GM19023 (cell line): ENCODE data around the gene ATRX.
A peak's percentile ranks its signal among the peaks of the same experiment; 100 is the strongest.
"Not testable (repeated sequence)": the region's sequence is repeated elsewhere in the genome, so short reads cannot be mapped to it uniquely, and the experiment has no call there.

Source experiments
- ATAC-seq: cut with Tn5 transposase; IDR thresholded peaks from one replicate; pipeline ENCODE4 v1.9.1; 2021; ENCODE audit warnings: mild to moderate bottlenecking, moderate library complexity; ENCODE audit not compliant: unreplicated experiment

The ATRX gene, protein sequence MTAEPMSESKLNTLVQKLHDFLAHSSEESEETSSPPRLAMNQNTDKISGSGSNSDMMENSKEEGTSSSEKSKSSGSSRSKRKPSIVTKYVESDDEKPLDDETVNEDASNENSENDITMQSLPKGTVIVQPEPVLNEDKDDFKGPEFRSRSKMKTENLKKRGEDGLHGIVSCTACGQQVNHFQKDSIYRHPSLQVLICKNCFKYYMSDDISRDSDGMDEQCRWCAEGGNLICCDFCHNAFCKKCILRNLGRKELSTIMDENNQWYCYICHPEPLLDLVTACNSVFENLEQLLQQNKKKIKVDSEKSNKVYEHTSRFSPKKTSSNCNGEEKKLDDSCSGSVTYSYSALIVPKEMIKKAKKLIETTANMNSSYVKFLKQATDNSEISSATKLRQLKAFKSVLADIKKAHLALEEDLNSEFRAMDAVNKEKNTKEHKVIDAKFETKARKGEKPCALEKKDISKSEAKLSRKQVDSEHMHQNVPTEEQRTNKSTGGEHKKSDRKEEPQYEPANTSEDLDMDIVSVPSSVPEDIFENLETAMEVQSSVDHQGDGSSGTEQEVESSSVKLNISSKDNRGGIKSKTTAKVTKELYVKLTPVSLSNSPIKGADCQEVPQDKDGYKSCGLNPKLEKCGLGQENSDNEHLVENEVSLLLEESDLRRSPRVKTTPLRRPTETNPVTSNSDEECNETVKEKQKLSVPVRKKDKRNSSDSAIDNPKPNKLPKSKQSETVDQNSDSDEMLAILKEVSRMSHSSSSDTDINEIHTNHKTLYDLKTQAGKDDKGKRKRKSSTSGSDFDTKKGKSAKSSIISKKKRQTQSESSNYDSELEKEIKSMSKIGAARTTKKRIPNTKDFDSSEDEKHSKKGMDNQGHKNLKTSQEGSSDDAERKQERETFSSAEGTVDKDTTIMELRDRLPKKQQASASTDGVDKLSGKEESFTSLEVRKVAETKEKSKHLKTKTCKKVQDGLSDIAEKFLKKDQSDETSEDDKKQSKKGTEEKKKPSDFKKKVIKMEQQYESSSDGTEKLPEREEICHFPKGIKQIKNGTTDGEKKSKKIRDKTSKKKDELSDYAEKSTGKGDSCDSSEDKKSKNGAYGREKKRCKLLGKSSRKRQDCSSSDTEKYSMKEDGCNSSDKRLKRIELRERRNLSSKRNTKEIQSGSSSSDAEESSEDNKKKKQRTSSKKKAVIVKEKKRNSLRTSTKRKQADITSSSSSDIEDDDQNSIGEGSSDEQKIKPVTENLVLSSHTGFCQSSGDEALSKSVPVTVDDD (N-terminal part only)

DNA sequence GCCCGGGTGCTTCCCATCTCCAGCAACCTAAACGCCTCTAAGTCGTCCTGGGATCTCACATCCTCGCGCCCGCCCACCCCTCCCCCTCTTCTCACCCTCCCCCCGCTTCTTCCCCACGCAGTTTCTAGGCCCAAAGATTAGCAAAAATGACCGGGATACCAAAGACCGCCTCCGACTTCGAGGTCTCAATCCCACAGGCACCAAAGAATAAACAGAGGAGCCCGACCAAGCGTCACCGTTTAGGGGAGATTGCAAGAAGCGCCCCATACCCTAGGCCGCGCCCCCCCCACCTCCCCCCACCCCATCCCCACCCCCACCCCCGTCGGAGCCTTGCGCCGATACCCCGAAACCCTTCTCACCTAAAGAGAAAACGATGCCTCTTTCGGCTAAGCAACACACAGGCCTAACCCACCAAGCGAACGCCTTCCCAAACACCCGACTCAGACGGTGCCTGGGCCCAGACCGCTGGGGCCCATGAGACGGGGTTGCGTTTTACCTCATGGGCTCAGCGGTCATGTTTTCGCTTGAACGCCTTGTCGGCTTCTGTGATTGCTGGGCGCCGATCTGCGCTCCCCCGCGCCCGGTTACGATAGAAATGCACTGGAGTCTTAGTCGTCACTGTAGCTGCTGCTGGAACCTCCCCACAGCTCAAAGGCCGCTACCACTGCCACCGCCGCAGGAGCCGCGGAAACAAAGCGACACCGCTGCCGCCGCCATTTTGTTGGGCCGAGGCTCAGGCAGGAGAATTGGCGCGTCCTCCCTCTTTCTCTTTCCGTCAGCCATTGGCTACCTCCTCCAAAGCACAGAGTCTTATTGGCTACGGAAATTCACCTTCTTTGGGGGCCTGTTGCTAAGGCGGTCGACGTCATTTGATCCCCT is at the start of gene ATRX:
TSS of gene ATRX (minus strand) at position 731 of the 879 bp plus-strand sequence. CDS start at position 516, 215 bp downstream.
- ATAC-seq: peak; percentile 95

DNA sequence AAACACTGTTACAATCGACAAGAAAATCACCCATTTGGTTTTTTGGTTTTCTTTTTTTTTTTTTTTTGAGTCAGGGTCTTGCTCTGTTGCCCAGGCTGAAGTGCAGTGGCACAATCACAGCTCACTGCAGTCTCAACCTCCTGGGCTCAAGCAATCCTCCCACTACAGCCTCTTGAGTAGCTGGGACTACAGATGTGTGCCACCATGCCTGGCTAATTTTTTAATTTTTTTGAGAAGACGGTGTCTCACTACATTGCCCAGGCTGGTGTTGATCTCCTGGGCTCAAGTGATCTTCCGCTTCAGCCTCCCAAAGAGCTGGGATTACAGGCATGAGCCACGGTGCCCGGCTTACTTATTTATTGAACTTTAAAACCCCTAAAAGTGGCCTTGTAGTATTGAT is 45.5 kb upstream of the ATRX start:
- ATAC-seq: not testable (repeated sequence)

DNA sequence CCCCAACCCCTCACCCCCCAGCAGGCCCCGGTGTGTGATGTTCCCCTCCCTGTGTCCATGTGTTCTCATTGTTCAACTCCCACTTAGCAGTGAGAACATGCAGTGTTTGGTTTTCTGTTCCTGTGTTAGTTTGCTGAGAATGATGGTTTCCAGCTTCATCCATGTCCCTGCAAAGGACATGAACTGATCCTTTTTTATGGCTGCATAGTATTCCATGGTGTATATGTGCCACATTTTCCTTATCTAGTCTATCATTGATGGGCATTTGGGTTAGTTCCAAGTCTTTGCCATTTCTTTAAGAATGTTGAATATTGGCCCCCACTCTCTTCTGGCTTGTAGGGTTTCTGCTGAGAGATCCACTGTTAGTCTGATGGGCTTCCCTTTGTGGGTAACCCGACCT is 36.0 kb upstream of the ATRX start:
- not testable (repeated sequence) for ATAC-seq

DNA sequence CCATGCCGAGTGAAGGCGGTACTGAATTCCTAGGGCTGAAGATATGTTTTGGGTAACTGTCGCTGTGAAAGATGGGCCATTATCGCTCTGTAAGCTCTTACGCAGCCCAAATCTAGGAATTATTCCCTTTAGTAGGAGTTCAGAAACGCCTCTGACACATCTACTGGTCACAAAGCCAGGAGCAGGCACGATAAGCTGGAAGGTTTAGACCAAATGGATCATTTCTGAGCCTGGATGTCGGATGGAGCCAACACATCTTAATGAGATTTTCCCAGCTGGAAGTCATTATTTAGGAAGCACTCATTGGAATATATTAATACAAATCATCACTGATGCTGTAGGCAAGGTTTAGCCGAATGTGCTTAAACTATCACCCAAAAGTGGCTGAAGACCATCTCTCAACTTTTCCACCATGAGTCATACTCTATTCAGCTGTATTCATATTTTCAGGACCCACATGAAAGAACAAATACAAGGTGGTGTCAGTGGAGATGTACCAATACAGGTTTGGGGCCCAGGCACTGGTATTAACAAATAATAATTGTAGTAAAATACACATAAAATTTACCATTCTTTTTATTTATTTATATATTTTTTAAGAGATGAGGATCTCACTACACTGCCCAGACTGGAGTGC is 34.2 kb upstream of the ATRX start:
- ATAC-seq: no peak

DNA sequence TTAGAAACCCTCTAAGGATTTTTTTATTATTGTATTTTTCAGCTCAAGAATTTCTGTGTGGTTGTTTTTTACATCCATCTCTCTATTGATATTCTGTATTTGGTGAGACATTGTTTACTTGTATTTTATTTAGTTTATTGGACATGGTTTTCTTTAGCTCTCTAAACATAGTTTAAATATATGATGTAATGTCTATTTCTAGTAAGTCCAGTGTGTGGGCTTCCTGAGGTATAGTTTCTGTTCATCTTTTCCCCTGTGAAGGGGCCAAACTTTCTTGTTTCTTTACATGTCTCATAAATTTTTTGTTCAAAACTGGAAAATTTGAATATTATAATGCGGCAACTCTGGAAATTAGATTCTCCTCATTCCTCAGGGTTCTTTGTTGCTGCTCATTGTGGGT is 28.2 kb upstream of the ATRX start:
- no peak for ATAC-seq

DNA sequence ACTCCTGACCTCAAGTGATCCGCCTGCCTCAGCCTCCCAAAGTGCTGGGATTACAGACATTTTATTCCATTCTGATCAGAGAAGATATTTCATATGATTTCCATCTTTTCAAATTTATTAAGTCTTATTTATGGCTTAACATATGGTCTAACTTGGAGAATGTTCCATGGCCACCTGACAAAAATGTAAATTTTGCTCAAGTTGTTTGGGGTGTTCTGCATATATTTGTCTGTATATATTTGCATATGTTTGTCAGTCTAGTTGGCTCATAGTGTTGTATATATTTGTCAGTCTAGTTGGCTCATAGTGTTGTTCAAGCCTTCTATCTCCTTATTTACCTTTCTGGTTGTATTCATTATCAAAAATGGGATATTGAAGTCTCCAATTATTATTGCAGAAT is 16.2 kb upstream of the ATRX start:
- no peak for ATAC-seq

DNA sequence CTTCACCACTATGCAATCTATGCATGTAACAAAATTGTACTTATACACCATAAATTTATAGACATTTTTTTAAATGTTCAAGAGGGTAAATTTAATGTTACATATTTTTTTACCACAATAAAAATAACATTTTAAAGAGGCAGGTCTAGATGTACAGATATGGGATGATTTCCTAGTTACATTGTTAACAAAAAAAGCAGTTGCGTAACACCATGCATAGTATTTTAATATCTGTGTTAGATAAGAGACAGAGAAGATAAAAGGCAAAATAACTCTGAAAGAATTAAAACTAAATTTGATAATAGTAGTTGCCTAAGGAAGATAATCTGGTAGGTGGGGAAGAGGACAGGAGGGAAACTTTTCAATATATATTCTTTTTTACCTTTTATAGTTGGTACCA is 9.1 kb upstream of the ATRX start:
- no peak for ATAC-seq

DNA sequence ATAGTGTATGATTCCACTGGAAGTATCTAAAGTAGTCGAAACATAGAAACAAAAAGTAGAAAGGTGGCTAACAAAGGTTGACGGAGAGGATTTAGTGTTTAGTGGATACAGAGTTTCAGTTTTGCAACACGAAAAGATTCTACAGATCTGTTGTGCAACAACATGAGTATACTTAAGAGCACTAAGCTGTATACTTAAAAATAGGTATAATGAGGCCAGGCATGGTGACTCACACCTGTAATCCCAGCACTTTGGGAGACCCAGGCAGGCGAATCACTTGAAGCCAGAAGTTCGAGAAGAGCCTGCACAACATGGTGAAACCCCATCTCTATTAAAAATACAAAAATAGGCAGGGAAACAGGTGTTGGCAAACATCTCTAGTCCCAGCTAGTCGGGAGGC is 7.9 kb upstream of the ATRX start:
- no peak for ATAC-seq

DNA sequence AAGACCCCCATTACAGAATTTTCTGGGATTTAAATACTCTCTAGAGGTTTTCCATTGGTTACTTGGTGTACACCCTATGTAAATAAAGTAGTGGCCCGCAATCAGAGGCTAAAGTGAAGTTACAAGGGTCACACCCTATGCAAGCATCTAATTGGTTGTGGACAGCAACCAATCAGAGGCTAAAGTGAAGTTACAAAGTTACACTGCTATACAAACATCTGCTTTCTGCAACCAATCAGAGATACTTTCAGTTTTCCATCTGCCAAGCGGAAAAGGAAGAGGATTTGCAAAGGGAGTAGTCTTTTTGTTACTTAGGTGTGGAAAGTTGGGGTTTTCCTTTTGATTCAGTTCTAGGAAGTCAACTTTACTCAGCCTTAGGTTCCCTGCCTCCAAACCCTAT is 2.0 kb upstream of the ATRX start:
- no peak for ATAC-seq

DNA sequence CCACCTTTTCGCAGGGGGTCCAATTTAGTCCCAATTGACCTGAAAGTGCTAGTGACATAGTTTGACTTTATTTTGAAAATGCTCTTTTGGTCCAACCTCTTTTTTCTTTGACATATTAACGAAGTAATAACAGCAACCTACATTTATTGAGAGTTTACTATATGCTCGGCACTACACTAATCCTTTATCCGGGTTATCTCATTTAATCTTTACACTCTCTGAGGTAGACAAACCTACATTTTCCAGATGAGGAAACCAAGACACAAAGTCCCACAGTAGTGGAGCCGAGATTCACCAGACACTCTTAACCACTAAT is 307 bp upstream of the ATRX start:
- peak; percentile 15 for ATAC-seq

DNA sequence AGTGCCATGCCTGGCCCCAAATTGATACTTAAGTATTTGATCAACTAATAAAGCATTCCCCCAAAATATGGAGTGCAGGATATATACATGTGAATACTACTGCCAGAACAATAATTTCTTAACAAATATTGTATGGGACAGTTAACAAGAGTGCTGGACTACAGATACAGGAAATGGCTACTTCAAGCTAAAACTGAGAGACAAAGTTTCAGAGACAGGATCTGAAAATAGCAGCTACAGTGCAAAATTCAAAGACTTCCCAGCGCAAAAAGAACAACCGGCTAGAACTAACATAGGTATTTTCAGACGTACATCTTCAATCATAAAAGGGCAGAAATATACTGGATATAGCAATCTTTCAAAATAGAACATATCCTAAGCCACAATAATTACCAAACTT is 6.3 kb downstream of the ATRX start:
- ATAC-seq: no peak

DNA sequence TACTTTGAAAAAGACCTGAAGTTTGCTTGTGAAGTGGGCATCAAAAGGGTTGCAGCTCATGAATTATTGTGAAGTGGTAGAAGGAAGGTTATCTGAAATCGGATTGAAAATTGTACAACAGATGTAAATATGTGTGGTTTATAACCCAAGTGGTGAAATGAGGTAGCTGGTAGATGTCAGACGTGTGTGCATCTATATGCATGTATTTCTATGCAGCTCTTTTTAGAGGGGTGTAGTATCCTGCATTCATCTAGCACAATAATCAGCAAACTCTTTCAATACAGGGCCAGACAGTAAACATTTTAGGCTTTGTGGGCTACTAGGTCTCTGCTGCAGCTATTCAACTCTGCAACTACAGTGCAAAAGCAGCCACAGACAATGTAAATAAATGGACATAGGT is 9.4 kb downstream of the ATRX start:
- ATAC-seq: no peak

DNA sequence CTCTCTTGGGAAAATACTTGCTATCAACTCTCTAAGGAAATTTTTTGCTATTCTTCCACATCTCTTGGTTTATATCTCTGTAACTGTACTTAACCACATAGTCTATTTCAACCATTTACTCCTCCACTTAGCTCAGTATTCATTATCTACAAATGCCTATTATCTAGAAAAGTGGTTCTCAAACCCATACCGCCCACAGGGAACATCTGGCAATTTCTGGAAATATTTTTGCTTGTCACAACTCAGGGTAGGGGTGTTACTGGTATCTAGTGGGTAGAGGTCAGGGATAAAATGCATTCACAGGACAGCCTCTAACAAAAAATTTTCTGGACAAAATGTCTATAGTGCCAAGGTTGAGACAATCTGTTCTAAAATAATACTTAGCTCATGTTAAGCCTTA is 14.4 kb downstream of the ATRX start:
- ATAC-seq: no peak

DNA sequence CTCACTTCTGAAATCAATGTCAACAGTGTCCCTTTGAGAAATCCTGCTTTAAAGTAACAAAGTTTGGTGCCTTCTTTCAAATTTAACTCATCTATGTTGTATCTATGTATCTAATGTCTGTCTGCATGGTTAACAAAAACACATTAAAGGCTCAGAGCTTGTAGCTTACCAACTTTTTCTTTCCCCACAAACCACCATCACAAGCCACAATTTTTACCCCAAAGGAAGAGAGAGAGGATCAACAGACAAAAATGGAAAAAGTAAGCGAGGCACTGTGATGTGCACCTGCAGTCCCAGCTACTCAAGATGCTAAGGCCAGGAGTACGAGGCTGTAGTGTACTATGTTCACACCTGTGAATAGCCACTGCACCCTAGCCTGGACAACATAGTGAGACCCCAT is 17.2 kb downstream of the ATRX start:
- no peak for ATAC-seq

DNA sequence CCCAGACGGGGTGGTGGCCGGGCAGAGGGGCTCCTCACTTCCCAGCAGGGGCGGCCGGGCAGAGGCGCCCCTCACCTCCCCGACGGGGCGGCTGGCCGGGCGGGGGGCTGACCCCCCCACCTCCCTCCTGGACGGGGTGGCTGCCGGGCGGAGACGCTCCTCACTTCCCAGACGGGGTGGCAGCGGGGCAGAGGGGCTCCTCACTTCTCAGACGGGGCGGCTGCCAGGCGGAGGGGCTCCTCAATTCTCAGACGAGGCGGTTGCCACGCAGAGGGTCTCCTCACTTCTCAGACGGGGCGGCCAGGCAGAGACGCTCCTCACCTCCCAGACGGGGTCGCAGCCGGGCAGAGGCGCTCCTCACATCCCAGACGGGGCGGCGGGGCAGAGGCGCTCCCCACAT is 19.8 kb downstream of the ATRX start:
- not testable (repeated sequence) for ATAC-seq

DNA sequence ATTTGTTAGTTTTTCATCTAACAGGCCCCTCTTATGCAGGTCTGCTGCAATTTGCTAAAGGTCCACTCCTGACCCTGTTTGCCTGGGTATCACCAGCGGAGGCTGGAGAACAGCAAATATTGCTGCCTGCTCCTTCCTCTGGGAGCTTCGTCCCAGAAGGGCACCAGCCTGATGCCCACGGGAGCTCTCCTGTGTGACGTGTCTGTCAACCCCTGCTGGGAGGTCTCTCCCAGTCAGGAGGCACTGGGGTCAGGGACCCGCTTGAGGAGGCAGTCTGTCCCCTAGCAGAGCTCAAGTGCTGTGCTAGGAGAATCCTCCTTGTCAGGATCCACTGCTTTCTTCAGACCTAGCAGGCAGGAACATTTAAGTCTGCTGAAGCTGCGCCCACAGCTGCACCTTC is 30.5 kb downstream of the ATRX start:
- ATAC-seq: no peak

DNA sequence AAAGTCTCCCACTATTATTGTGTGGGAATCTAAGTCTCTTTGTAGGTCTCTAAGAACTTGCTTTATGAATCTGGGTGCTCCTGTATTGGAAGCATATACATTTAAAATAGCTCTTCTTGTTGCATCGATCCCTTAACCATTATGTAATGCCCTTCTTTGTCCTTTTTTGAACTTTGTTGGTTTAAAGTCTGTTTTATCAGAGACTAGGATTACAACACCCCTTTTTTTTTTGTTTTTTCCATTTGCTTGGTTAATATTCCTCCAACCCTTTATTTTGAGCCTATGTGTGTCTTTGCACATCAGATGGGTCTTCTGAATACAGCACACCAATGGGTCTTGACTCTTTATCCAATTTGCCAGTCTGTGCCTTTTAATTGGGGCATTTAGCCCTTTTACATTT is 32.1 kb downstream of the ATRX start:
- not testable (repeated sequence) for ATAC-seq

DNA sequence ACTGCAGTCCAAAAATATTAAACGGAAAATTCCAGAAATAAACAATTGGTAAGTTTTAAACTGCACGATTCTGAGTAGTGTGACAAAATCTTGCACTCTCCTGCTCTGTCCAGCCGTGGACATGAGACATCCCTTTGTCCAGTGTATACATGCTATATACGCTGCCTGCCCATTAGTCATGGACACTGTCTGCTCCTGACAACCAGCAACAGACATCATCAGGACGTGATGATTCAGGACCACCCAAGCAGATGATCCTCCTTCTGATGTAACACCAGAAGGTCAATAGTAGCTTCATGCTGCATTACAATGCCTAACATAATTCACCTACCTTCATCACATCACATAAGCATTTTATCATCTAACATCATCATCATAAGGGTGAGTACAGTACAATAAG is 36.3 kb downstream of the ATRX start:
- no peak for ATAC-seq

DNA sequence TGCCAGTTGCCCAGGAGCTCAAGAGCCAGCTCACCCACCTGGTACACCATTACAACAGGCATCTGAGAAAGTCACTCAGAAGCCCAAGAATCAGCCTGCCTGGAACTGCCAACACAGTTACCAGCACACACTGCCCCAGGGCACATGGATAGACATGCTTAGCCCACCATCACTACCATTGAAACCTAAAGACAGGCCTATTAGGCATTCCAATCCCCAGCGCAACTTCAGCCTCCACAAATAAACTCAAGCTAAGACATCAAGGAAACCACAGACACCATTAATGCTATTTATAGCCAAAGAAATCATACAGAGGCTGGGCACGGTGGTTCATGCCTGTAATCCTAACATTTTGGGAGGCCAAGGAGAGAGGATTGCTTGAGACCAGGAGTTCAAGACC is 42.3 kb downstream of the ATRX start:
- ATAC-seq: no peak
